ENCODE results near the gene PCSK9. TPM values are rescaled to one million over a fixed set of nuclear protein-coding genes. Genes with fewer than 3 reads are reported as not detected.

PCSK9 gene
- total RNA-seq, 4 donors from 2014 or later = 3.5 to 18.4 (median 8.5) TPM

GRCh38 chr1:55062801-55063576 is 23.6 kb downstream of the PCSK9 start:
- no peak for TF ChIP-seq POLR2A (IDR thresholded peaks at IDR 0.05)
- TF ChIP-seq, protein P1, sequence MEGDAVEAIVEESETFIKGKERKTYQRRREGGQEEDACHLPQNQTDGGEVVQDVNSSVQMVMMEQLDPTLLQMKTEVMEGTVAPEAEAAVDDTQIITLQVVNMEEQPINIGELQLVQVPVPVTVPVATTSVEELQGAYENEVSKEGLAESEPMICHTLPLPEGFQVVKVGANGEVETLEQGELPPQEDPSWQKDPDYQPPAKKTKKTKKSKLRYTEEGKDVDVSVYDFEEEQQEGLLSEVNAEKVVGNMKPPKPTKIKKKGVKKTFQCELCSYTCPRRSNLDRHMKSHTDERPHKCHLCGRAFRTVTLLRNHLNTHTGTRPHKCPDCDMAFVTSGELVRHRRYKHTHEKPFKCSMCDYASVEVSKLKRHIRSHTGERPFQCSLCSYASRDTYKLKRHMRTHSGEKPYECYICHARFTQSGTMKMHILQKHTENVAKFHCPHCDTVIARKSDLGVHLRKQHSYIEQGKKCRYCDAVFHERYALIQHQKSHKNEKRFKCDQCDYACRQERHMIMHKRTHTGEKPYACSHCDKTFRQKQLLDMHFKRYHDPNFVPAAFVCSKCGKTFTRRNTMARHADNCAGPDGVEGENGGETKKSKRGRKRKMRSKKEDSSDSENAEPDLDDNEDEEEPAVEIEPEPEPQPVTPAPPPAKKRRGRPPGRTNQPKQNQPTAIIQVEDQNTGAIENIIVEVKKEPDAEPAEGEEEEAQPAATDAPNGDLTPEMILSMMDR (IDR thresholded peaks at IDR 0.05) = no peak
- Histone ChIP-seq H3K4me3 (no peak overlapping the region), H3K9me3 (no peaks in the 10 kb centered on the region), H3K4me1 (no peaks in the 10 kb centered on the region), H3K27me3 (no peaks in the 10 kb centered on the region), H3K27ac (no peak overlapping the region), H3K36me3 (peaks cover 0 to 29% (median 0%) of the 10 kb centered on the region in 3 donors)
- no peak for DNase-seq

DNA sequence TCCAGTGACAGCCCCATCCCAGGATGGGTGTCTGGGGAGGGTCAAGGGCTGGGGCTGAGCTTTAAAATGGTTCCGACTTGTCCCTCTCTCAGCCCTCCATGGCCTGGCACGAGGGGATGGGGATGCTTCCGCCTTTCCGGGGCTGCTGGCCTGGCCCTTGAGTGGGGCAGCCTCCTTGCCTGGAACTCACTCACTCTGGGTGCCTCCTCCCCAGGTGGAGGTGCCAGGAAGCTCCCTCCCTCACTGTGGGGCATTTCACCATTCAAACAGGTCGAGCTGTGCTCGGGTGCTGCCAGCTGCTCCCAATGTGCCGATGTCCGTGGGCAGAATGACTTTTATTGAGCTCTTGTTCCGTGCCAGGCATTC is 24.2 kb downstream of the PCSK9 start:
- no peak for DNase-seq
- H3K4me3 ChIP-seq = no peak overlapping the region
- H3K27ac ChIP-seq = no peak overlapping the region
- H3K36me3 ChIP-seq = peaks cover 0 to 34% (median 0%) of the 10 kb centered on the region in 3 donors
- no peaks in the 10 kb centered on the region for H3K9me3 ChIP-seq
- no peaks in the 10 kb centered on the region for H3K4me1 ChIP-seq
- TF ChIP-seq, protein P1 (IDR thresholded peaks at IDR 0.05) = no peak
- TF ChIP-seq POLR2A (IDR thresholded peaks at IDR 0.05) = no peak
- H3K27me3 ChIP-seq = no peaks in the 10 kb centered on the region

GRCh38 chr1:55064071-55064581 is 24.8 kb downstream of the PCSK9 start:
- Histone ChIP-seq H3K27ac (peak overlapping the region in 1 of 4 donors; percentile 6), H3K9me3 (no peaks in the 10 kb centered on the region), H3K27me3 (no peaks in the 10 kb centered on the region), H3K4me3 (no peak overlapping the region), H3K36me3 (peaks cover 0 to 40% (median 0%) of the 10 kb centered on the region in 3 donors), H3K4me1 (no peaks in the 10 kb centered on the region)
- DNase-seq = no peak
- TF ChIP-seq, protein P1 (IDR thresholded peaks at IDR 0.05) = no peak
- TF ChIP-seq POLR2A (IDR thresholded peaks at IDR 0.05) = no peak

GRCh38 chr1:55064861-55065263 is 25.5 kb downstream of the PCSK9 start:
- Histone ChIP-seq H3K27ac (peak overlapping the region in 1 of 4 donors; percentile 6), H3K9me3 (no peaks in the 10 kb centered on the region)

GRCh38 chr1:55065648-55066047 is 26.3 kb downstream of the PCSK9 start:
- no peak for TF ChIP-seq POLR2A (IDR thresholded peaks at IDR 0.05)
- TF ChIP-seq, protein P1 (IDR thresholded peaks at IDR 0.05) = no peak

More at GRCh38 chr1:55064861-55065263, 25.5 kb downstream of the PCSK9 start:
- H3K27me3 ChIP-seq = no peaks in the 10 kb centered on the region
- no peaks in the 10 kb centered on the region for H3K4me1 ChIP-seq
- H3K4me3 ChIP-seq = no peak overlapping the region
- peaks cover 0 to 44% (median 0%) of the 10 kb centered on the region in 3 donors for H3K36me3 ChIP-seq
- TF ChIP-seq POLR2A (IDR thresholded peaks at IDR 0.05) = no peak
- TF ChIP-seq, protein P1 (IDR thresholded peaks at IDR 0.05) = no peak
- DNase-seq = no peak

More at GRCh38 chr1:55065648-55066047, 26.3 kb downstream of the PCSK9 start:
- H3K9me3 ChIP-seq = no peaks in the 10 kb centered on the region
- no peaks in the 10 kb centered on the region for H3K27me3 ChIP-seq
- no peak for DNase-seq
- H3K36me3 ChIP-seq = peaks cover 0 to 52% (median 0%) of the 10 kb centered on the region in 3 donors
- no peak overlapping the region for H3K27ac ChIP-seq
- H3K4me3 ChIP-seq = no peak overlapping the region
- H3K4me1 ChIP-seq = no peaks in the 10 kb centered on the region
